IMR-90 (cell line): ENCODE data around the gene RBPJ. TPM values are rescaled to one million over a fixed set of nuclear protein-coding genes. Genes with fewer than 3 reads are reported as not detected.

Experiments used
- ATAC-seq: fragments of 200-7000 bp; cut with Tn5 transposase; 2 replicates; pipeline ENCODE4 v1.9.1; 2020; ENCODE audit warnings: low read depth, mild to moderate bottlenecking, moderate library complexity
- BruUV-seq: library from RNA; stranded (reverse); fragments of 400-500 nt; replicated peaks from 2 replicates; lab custom pipeline; 2021; lab: Mats Ljungman, UMichigan
- CTCF ChIA-PET: fragments of 300-600 bp; formaldehyde crosslinking; extraction: SDS; loops from one replicate; lab custom pipeline; 2021; ENCODE audit warnings: antibody characterized with exemption; lab: Yijun Ruan, JAX
- POLR2A ChIA-PET: fragments of 300-600 bp; sonication (Branson Sonifier 250); formaldehyde crosslinking; loops from one replicate; lab custom pipeline; 2022; ENCODE audit warnings: antibody characterized with exemption; ENCODE audit not compliant: unreplicated experiment; lab: Charles Lee
- DNase-seq: peaks from one replicate; pipeline ENCODE4 v3.0.0; 2013
- H2AFZ ChIP-seq: replicated peaks from 2 replicates; pipeline ENCODE3; 2013; ENCODE audit warnings: low read length, mild to moderate bottlenecking; ENCODE audit not compliant: poor library complexity
- H2AK5ac ChIP-seq: 2 replicates; pipeline ENCODE4 v1.6.1; 2013; ENCODE audit warnings: low read depth, low read length, inconsistent platforms
- H2AK9ac ChIP-seq: replicated peaks from 2 replicates; pipeline ENCODE3; 2013; ENCODE audit warnings: mild to moderate bottlenecking, low read depth, low read length, moderate library complexity; ENCODE audit not compliant: poor library complexity
- H2BK120ac ChIP-seq: 2 replicates; pipeline ENCODE4 v1.6.1; 2013; ENCODE audit warnings: low read depth, low read length, inconsistent platforms
- H2BK15ac ChIP-seq: 3 replicates; pipeline ENCODE4 v1.6.1; 2013; ENCODE audit warnings: low read depth, low read length, inconsistent platforms
- H2BK20ac ChIP-seq: 2 replicates; pipeline ENCODE4 v1.6.1; 2013; ENCODE audit warnings: low read depth, mild to moderate bottlenecking, inconsistent platforms, low read length, moderate library complexity
- H2BK5ac ChIP-seq: 2 replicates; pipeline ENCODE4 v1.6.1; 2013; ENCODE audit warnings: mild to moderate bottlenecking, low read depth, low read length, inconsistent platforms; ENCODE audit not compliant: poor library complexity, severe bottlenecking
- H3K14ac ChIP-seq: replicated peaks from 2 replicates; pipeline ENCODE4 v1.6.1; 2013; ENCODE audit warnings: low read depth, low read length, inconsistent platforms
- H3K18ac ChIP-seq: 2 replicates; pipeline ENCODE4 v1.6.1; 2013; ENCODE audit warnings: low read depth, low read length, control low read depth
- H3K23ac ChIP-seq: 2 replicates; pipeline ENCODE4 v1.6.1; 2013; ENCODE audit warnings: low read depth, low read length, inconsistent platforms
- H3K27ac ChIP-seq: 2 replicates; pipeline ENCODE4 v1.5.1; 2013; ENCODE audit warnings: mild to moderate bottlenecking, control low read depth, low read length; ENCODE audit not compliant: insufficient read depth
- H3K27me3 ChIP-seq: 2 replicates; pipeline ENCODE4 v1.6.1; 2013; ENCODE audit warnings: low read length; ENCODE audit not compliant: control insufficient read depth, insufficient read depth
- H3K36me3 ChIP-seq: 2 replicates; pipeline ENCODE4 v1.6.1; 2013; ENCODE audit warnings: low read length, mixed read lengths; ENCODE audit not compliant: control insufficient read depth, insufficient read depth
- H3K4ac ChIP-seq: 2 replicates; pipeline ENCODE4 v1.6.1; 2013; ENCODE audit warnings: low read depth, low read length, inconsistent platforms
- H3K4me1 ChIP-seq: 2 replicates; pipeline ENCODE4 v1.6.1; 2013; ENCODE audit warnings: low read length, mixed read lengths; ENCODE audit not compliant: control insufficient read depth, insufficient read depth
- H3K4me2 ChIP-seq: 2 replicates; pipeline ENCODE4 v1.6.1; 2013; ENCODE audit warnings: low read depth, mild to moderate bottlenecking, control low read depth, low read length, moderate library complexity
- H3K4me3 ChIP-seq: 2 replicates; pipeline ENCODE4 v1.5.1; 2013; ENCODE audit warnings: low read depth, mild to moderate bottlenecking, control low read depth, low read length, moderate library complexity; ENCODE audit not compliant: insufficient read depth
- H3K56ac ChIP-seq: 2 replicates; pipeline ENCODE4 v1.6.1; 2013; ENCODE audit warnings: low read length, inconsistent platforms; ENCODE audit not compliant: insufficient read depth; ENCODE audit errors: extremely low read depth
- H3K79me1 ChIP-seq, 2 experiments: 2 replicates each; pipeline ENCODE4 v1.6.1; 2013; ENCODE audit warnings: low read length in 2 of 2, inconsistent platforms in 1 of 2, low read depth in 1 of 2
- H3K9ac ChIP-seq: 2 replicates; pipeline ENCODE4 v1.6.1; 2013; ENCODE audit warnings: low read depth, low read length, control low read depth
- H3K9me1 ChIP-seq: 2 replicates; pipeline ENCODE4 v1.6.1; 2013; ENCODE audit warnings: low read length, inconsistent platforms; ENCODE audit not compliant: insufficient read depth
- H3K9me3 ChIP-seq: 2 replicates; pipeline ENCODE4 v1.6.1; 2013; ENCODE audit warnings: low read length; ENCODE audit not compliant: control insufficient read depth, insufficient read depth
- H4K20me1 ChIP-seq: 2 replicates; pipeline ENCODE4 v1.6.1; 2013; ENCODE audit warnings: low read length, inconsistent platforms; ENCODE audit not compliant: insufficient read depth
- H4K5ac ChIP-seq: 2 replicates; pipeline ENCODE4 v1.6.1; 2013; ENCODE audit warnings: mild to moderate bottlenecking, low read depth, low read length, control low read depth
- H4K8ac ChIP-seq, 2 experiments: 2 replicates each; pipeline ENCODE4 v1.6.1; 2013; ENCODE audit warnings: low read depth in 2 of 2, low read length in 2 of 2, control low read depth in 1 of 2, inconsistent platforms in 1 of 2
- H4K91ac ChIP-seq: 2 replicates; pipeline ENCODE4 v1.6.1; 2013; ENCODE audit warnings: low read depth, low read length, inconsistent platforms; ENCODE audit not compliant: insufficient read depth
- BHLHE40 ChIP-seq: fragments of 150-350 bp; IDR thresholded peaks from 2 replicates; pipeline ENCODE4 v1.6.1; 2016; ENCODE audit warnings: mild to moderate bottlenecking, low read depth, low read length
- CEBPB ChIP-seq: IDR thresholded peaks from 2 replicates; pipeline ENCODE4 v1.6.1; 2012; ENCODE audit warnings: low read depth, low read length, improper control_type of control experiment
- CHD1 ChIP-seq: IDR thresholded peaks from 2 replicates; pipeline ENCODE4 v1.6.1; 2012; ENCODE audit warnings: low read depth, low read length, improper control_type of control experiment
- FOS ChIP-seq: fragments of 150-350 bp; IDR thresholded peaks from 2 replicates; pipeline ENCODE4 v1.6.1; 2016; ENCODE audit warnings: low read depth, low read length
- MAFK ChIP-seq: IDR thresholded peaks from 2 replicates; pipeline ENCODE4 v1.6.1; 2012; ENCODE audit warnings: low read depth, low read length, improper control_type of control experiment
- MAZ ChIP-seq: IDR thresholded peaks from 2 replicates; pipeline ENCODE4 v1.6.1; 2012; ENCODE audit warnings: low read depth, mild to moderate bottlenecking, low read length, improper control_type of control experiment, moderate library complexity, borderline replicate concordance
- MXI1 ChIP-seq: IDR thresholded peaks from 2 replicates; pipeline ENCODE4 v1.6.1; 2012; ENCODE audit warnings: low read depth, mild to moderate bottlenecking, low read length, moderate library complexity, borderline replicate concordance
- NFE2L2 ChIP-seq: fragments of 150-350 bp; IDR thresholded peaks from 2 replicates; pipeline ENCODE4 v1.6.1; 2016; ENCODE audit warnings: low read depth, mild to moderate bottlenecking, low read length
- POLR2A ChIP-seq: IDR thresholded peaks from 2 replicates; pipeline ENCODE4 v1.6.1; 2012; ENCODE audit warnings: mild to moderate bottlenecking, low read depth, low read length
- RAD21 ChIP-seq: IDR thresholded peaks from 2 replicates; pipeline ENCODE4 v1.6.1; 2012; ENCODE audit warnings: low read length, improper control_type of control experiment
- RCOR1 ChIP-seq: IDR thresholded peaks from 2 replicates; pipeline ENCODE4 v1.6.1; 2012; ENCODE audit warnings: mild to moderate bottlenecking, low read length, improper control_type of control experiment; ENCODE audit not compliant: insufficient replicate concordance
- RFX5 ChIP-seq: IDR thresholded peaks from 2 replicates; pipeline ENCODE4 v1.8.0; 2012; ENCODE audit warnings: low read depth, mild to moderate bottlenecking, low read length, moderate library complexity
- SMC3 ChIP-seq: fragments of 150-350 bp; IDR thresholded peaks from 2 replicates; pipeline ENCODE4 v1.6.1; 2016; ENCODE audit warnings: low read depth, mild to moderate bottlenecking, antibody characterized with exemption, low read length, moderate library complexity
- WGBS, 2 experiments: methylation state at CpG; one replicate each; pipeline versions ENCODE4 v1.1.5 to v1.1.7; 2013; ENCODE audit warnings: missing lambda C conversion rate in 2 of 2; ENCODE audit not compliant: insufficient read length in 1 of 2; ENCODE audit errors: extremely low coverage in 2 of 2; 5-methylcytosine and 5-hydroxymethylcytosine counted together
- dilution Hi-C: fragments of 300-500 bp; cut with HindIII; formaldehyde crosslinking; loops from one replicate; pipeline ENCODE4 v1.14.3; 2018; ENCODE audit warnings: low sequenced_read_pairs; ENCODE audit not compliant: unreplicated experiment
- in situ Hi-C: fragments of 300-500 bp; cut with MboI; formaldehyde crosslinking; loops from 3 replicates; pipeline ENCODE4 v1.14.3; 2019; ENCODE audit warnings: low sequenced_read_pairs, inconsistent platforms, mixed read lengths
- intact Hi-C: fragments of 100-400 bp; cut with micrococcal nuclease; formaldehyde crosslinking; loops from 2 replicates; pipeline ENCODE4 v1.10.0; 2022
- polyA plus RNA-seq, 3 experiments: library from polyadenylated mRNA; depleted of rRNA; stranded (reverse); fragments of >200 nt; gene quantifications; 2 replicates each; pipeline ENCODE4 v1.2.3, GENCODE V29; 2012; ENCODE audit warnings: low replicate concordance in 1 of 3
- total RNA-seq: library from RNA; depleted of rRNA; stranded (reverse); fragments of >200 nt; gene quantifications from 2 replicates; pipeline ENCODE4 v1.2.3, GENCODE V29; 2012
- TF ChIP-seq, protein P1 (sequence below): fragments of 150-350 bp; IDR thresholded peaks from 2 replicates; pipeline ENCODE4 v1.6.1; 2016; ENCODE audit warnings: low read depth, mild to moderate bottlenecking, low read length, moderate library complexity, borderline replicate concordance
- TF ChIP-seq, protein P2 (sequence below): fragments of 150-350 bp; IDR thresholded peaks from 2 replicates; pipeline ENCODE4 v1.6.1; 2017; ENCODE audit warnings: mild to moderate bottlenecking, antibody characterized with exemption, low read length, low read depth

RBPJ gene
- total and polyA plus RNA-seq, 2 of the 4 experiments (the other 2 are of a cell fraction): 50.3 to 148 TPM

DNA sequence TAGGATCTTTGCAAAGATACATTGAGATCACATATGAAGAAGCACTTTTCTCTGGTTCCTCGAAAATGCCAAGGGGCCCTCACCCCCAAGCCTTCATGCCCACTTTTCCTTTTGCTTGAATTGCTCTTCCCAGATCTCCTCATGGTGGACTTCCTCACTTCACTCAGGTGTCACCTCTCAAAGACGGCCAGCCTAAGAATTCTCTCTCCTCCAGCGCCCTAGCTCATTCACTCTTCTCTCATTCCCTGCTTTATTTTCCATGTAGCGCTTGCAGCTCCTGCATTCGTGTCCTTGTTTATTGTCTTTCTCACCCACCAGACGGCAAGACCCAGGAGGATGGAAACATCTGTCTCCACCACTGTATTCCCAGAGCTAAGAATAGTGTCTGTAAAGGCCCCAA, 136.6 kb downstream of the RBPJ start:
- Histone ChIP-seq H3K36me3 (no peaks in the 10 kb centered on the region), H2BK120ac (peak overlapping the region; percentile 40; the same call in 1 of the 2 replicates), H3K9me1 (peaks cover 12% of the 10 kb centered on the region), H4K20me1 (no peaks in the 10 kb centered on the region; the same call in 1 of the 2 replicates), H2AK9ac (no peak overlapping the region), H2BK20ac (no peak overlapping the region), H3K79me1 (no peaks in the 10 kb centered on the region), H3K4me2 (no peak overlapping the region), H3K4ac (peak overlapping the region; percentile 15; the same call in 1 of the 2 replicates), H3K9ac (no peak overlapping the region), H4K8ac (0 out of 4 replicates have a peak overlapping the region, but pooled peaks of 1 of the 2 experiments have one; percentile 12), H3K4me1 (peaks cover 20% of the 10 kb centered on the region), H3K27me3 (0 out of 2 replicates have a peak, but pooled peaks cover 3% of the 10 kb centered on the region), H2AFZ (no peak overlapping the region), H2BK15ac (no peak overlapping the region; the same call in 2 of the 3 replicates), H3K18ac (peak overlapping the region; percentile 9; the same call in 1 of the 2 replicates), H2AK5ac (peak overlapping the region; percentile 29; the same call in 1 of the 2 replicates), H2BK5ac (no peak overlapping the region), H3K4me3 (no peak overlapping the region), H3K9me3 (peaks cover 8% of the 10 kb centered on the region), H3K14ac (no peak overlapping the region; the same call in 1 of the 2 replicates), H3K27ac (peak overlapping the region; percentile 14; the same call in 1 of the 2 replicates), H3K23ac (no peak overlapping the region), H4K91ac (no peak overlapping the region; the same call in 1 of the 2 replicates), H4K5ac (peak overlapping the region; percentile 4; the same call in 1 of the 2 replicates), H3K56ac (no peak overlapping the region)
- DNase-seq: no peak
- in situ Hi-C loops (loop anchor here (10.0 to 25.0 kb wide), 2 partner anchors 267 to 555 kb away; no protein-coding TSS in a partner anchor), intact Hi-C loops (no loop called here), dilution Hi-C loops (no loop called here)
- BruUV-seq: no TSS peak
- CTCF ChIA-PET: interaction anchor here (0.5 to 1.8 kb wide), 3 partner anchors 26 to 266 kb away, joined by 3 to 8 read pairs (median 7); no protein-coding TSS in a partner anchor
- ATAC-seq: no peak
- 100% methylated on average over 4 of the region's 6 CpGs; no CpG with 5 or more reads in 1 of the 2 experiments for WGBS, 2 experiments
- POLR2A ChIA-PET: no interaction called here
- TF ChIP-seq CEBPB (no peak), RCOR1 (no peak), RFX5 (no peak), CHD1 (no peak), RAD21 (no peak), BHLHE40 (no peak), MAFK (no peak), NFE2L2 (no peak), FOS (no peak), MXI1 (no peak), MAZ (no peak), SMC3 (no peak), POLR2A (no peak)
- TF ChIP-seq, protein P1, sequence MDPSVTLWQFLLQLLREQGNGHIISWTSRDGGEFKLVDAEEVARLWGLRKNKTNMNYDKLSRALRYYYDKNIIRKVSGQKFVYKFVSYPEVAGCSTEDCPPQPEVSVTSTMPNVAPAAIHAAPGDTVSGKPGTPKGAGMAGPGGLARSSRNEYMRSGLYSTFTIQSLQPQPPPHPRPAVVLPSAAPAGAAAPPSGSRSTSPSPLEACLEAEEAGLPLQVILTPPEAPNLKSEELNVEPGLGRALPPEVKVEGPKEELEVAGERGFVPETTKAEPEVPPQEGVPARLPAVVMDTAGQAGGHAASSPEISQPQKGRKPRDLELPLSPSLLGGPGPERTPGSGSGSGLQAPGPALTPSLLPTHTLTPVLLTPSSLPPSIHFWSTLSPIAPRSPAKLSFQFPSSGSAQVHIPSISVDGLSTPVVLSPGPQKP: no peak
- TF ChIP-seq, protein P2, sequence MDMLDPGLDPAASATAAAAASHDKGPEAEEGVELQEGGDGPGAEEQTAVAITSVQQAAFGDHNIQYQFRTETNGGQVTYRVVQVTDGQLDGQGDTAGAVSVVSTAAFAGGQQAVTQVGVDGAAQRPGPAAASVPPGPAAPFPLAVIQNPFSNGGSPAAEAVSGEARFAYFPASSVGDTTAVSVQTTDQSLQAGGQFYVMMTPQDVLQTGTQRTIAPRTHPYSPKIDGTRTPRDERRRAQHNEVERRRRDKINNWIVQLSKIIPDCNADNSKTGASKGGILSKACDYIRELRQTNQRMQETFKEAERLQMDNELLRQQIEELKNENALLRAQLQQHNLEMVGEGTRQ: no peak
